Activated T-cell treated with anti-CD3 and anti-CD28 coated beads for 24 hours (primary cell): Measurements from ENCODE around the gene ZNF432.

Experiments used
- DNase-seq: peaks from one replicate; pipeline ENCODE4 v3.0.0-alpha.2; 2020; ENCODE audit warnings: low read depth

Gene ZNF432

GRCh38 chr19:52007806-52008557 lies 40.7 kb downstream of the ZNF432 start, which contains the start of gene ZNF615:
Gene ZNF615 (minus strand): TSS chr19:52008211. CDS start chr19:52003711, 4,500 bp downstream.
- DNase-seq, result peak; percentile 84

DNA sequence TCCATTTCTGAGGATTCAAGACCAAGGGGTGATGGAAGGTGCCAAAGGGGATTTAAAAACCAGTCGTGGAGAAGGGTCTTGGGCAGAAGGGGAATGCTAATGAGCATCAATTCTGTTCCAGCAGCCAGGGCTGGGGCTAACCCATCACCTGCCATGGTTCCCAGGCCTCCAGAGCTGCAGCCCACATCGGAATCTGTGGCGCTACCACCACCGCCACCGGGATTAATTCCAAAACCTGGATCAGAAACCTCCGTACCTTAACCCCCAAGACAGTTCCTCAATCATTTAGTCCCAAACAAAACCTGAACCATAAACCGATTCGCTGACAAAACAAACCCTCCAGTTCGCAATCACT lies 41.2 kb downstream of the ZNF432 start:
- no peak for DNase-seq

DNA sequence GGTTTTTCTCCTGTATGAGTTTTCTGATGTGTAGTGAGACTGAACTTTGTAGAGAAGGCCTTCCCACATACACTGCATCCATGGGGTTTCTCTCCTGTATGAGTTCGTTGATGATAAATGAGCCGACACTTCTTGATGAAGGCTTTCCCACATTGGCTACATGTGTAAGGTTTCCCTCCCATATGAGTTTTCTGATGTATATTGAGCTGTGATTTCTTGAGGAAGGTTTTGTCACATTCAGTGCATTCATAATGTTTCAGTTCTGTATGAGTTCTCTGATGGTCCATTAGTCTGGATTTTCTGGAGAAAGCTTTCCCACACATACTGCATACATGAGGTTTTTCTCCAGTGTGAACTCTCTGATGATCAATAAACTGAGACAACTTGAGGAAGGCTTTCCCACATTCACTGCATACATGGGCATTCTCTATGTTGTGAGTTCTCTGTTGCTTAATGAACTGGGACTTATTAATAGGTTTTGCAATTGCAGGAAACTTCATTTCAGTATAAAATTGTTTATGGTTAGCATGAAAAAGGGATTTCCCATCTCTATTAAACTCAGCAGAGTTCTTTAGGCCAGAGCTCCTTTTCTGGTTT lies 54.5 kb downstream of the ZNF432 start:
- DNase-seq, result no peak

- no peak for DNase-seq
These were observed 55.2 kb downstream of the ZNF432 start for GRCh38 chr19:51993422-51993821.

- DNase-seq, result peak; percentile 84
These were observed 62.0 kb downstream of the ZNF432 start, which contains the start of gene ZNF350 for GRCh38 chr19:51986309-51987291. Gene ZNF350 (minus strand): TSS chr19:51986840. CDS start chr19:51974360, 12,480 bp downstream.

- no peak for DNase-seq
These were observed 65.3 kb downstream of the ZNF432 start for GRCh38 chr19:51983361-51983760.
